HepG2 (cell line): ENCODE measurements around the gene SCYL1. TPM values are rescaled to one million over a fixed set of nuclear protein-coding genes. Genes with fewer than 3 reads are reported as not detected.

Experiments used
- BRCA1 ChIP-seq: sonication (generic); formaldehyde crosslinking; IDR thresholded peaks from 2 replicates; pipeline ENCODE4 v1.4.0; 2020; ENCODE audit warnings: missing genetic modification reagents
- EEA1 ChIP-seq: sonication (generic); formaldehyde crosslinking; IDR thresholded peaks from 2 replicates; pipeline ENCODE4 v1.5.1; 2020; ENCODE audit warnings: mild to moderate bottlenecking, missing genetic modification reagents, borderline replicate concordance
- ETV5 ChIP-seq: IDR thresholded peaks from 2 replicates; pipeline ENCODE4 v1.6.1; 2018; ENCODE audit warnings: missing biosample characterization, missing genetic modification reagents, inconsistent platforms, borderline replicate concordance
- HMG20A ChIP-seq: IDR thresholded peaks from 2 replicates; pipeline ENCODE4 v1.6.1; 2016; ENCODE audit warnings: borderline replicate concordance
- HNRNPLL ChIP-seq: fragments of 200-400 bp; formaldehyde crosslinking; IDR thresholded peaks from 2 replicates; pipeline ENCODE4 v1.6.1; 2017; ENCODE audit warnings: mild to moderate bottlenecking, low read depth, low read length; ENCODE audit not compliant: poor library complexity, severe bottlenecking
- MEIS1 ChIP-seq: sonication (generic); formaldehyde crosslinking; IDR thresholded peaks from 2 replicates; pipeline ENCODE4 v1.9.0; 2021; ENCODE audit warnings: mild to moderate bottlenecking, missing genetic modification reagents, moderate library complexity, borderline replicate concordance
- NCOA2 ChIP-seq: sonication (generic); formaldehyde crosslinking; IDR thresholded peaks from 2 replicates; pipeline ENCODE4 v1.8.0; 2022; ENCODE audit warnings: inconsistent platforms
- SAP130 ChIP-seq: IDR thresholded peaks from 2 replicates; pipeline ENCODE4 v1.6.1; 2016; ENCODE audit warnings: low read depth
- SNRNP70 ChIP-seq: fragments of 200-400 bp; formaldehyde crosslinking; IDR thresholded peaks from 2 replicates; pipeline ENCODE4 v1.6.1; 2017; ENCODE audit warnings: mild to moderate bottlenecking, low read depth, low read length, moderate library complexity
- TCF7 ChIP-seq: sonication (generic); IDR thresholded peaks from 2 replicates; pipeline ENCODE4 v1.6.1; 2016; ENCODE audit warnings: antibody characterized with exemption, low read depth
- XRCC5 ChIP-seq: fragments of 200-400 bp; formaldehyde crosslinking; optimal IDR thresholded peaks from 2 replicates; pipeline ENCODE3; 2017; ENCODE audit warnings: mild to moderate bottlenecking, low read length
- ZFX ChIP-seq: sonication (generic); formaldehyde crosslinking; IDR thresholded peaks from 2 replicates; pipeline ENCODE4 v1.4.0; 2020; ENCODE audit warnings: mild to moderate bottlenecking, low read depth, missing genetic modification reagents, moderate library complexity
- ZNF281 ChIP-seq: sonication (generic); formaldehyde crosslinking; IDR thresholded peaks from 2 replicates; pipeline ENCODE4 v1.4.0; 2020; ENCODE audit warnings: missing genetic modification reagents, borderline replicate concordance
- ZSCAN29 ChIP-seq: sonication (generic); formaldehyde crosslinking; conservative IDR thresholded peaks from 2 replicates; pipeline ENCODE4 v1.4.0; 2020; ENCODE audit warnings: mild to moderate bottlenecking, missing genetic modification reagents
- polyA plus RNA-seq, 8 experiments: library from polyadenylated mRNA; depleted of rRNA in 3 of 8; stranded (reverse) in 7 of 8; unstranded in 1 of 8; fragments of >200 nt; fragmentation: Illumina TruSeq in 4 of 8; extraction: Trizol in 4 of 8; gene quantifications; 2 replicates each; pipeline versions ENCODE4 v1.2.1 to v1.2.3, GENCODE V29; 2011 to 2016; ENCODE audit warnings: low read depth in 4 of 8, missing spikeins in 1 of 8, mixed read lengths in 1 of 8; ENCODE audit not compliant: insufficient read depth in 1 of 8
- total RNA-seq, 5 experiments: library from RNA; depleted of rRNA; stranded (reverse); fragments of >200 nt; fragmentation: Illumina TruSeq; extraction: Trizol; gene quantifications; 2 replicates each; pipeline ENCODE4 v1.2.3, GENCODE V29; 2016; ENCODE audit warnings: low read depth in 1 of 5
- TF ChIP-seq, protein P1 (sequence below): sonication (generic); formaldehyde crosslinking; IDR thresholded peaks from 2 replicates; pipeline ENCODE4 v1.5.0; 2020; ENCODE audit warnings: missing genetic modification reagents
- TF ChIP-seq, protein P2 (sequence below): sonication (generic); formaldehyde crosslinking; IDR thresholded peaks from 2 replicates; pipeline ENCODE4 v1.5.1; 2020; ENCODE audit warnings: mild to moderate bottlenecking, moderate library complexity, missing genetic modification reagents
- TF ChIP-seq, protein P3 (sequence below): conservative IDR thresholded peaks from 2 replicates; pipeline ENCODE4 v1.6.1; 2018; ENCODE audit warnings: missing genetic modification reagents
- TF ChIP-seq, protein P4 (sequence below): sonication (generic); IDR thresholded peaks from 2 replicates; pipeline ENCODE4 v1.6.1; 2016; ENCODE audit warnings: low read depth, borderline replicate concordance

SCYL1 gene
- total and polyA plus RNA-seq, 2 of the 13 experiments (the other 11 are each of a cell fraction or from before 2014, with no cell fraction given) = 65.9 to 103 TPM

- TF ChIP-seq HMG20A (CRISPR knock-in tag) (no peak; the same call in 1 of the 2 replicates), XRCC5 (no peak), ZFX (CRISPR knock-in tag) (peak; percentile 70), TCF7 (peak; percentile 75), SAP130 (CRISPR knock-in tag) (peak; percentile 69), ETV5 (CRISPR knock-in tag) (no peak), HNRNPLL (no peak), MEIS1 (CRISPR knock-in tag) (peak; percentile 63; the same call in 1 of the 2 replicates), EEA1 (CRISPR knock-in tag) (0 out of 2 replicates have a peak, but pooled peaks have one; percentile 42), ZNF281 (no peak), SNRNP70 (no peak), BRCA1 (CRISPR knock-in tag) (no peak), ZSCAN29 (CRISPR knock-in tag) (0 out of 2 replicates have a peak, but pooled peaks have one; percentile 46), NCOA2 (peak; percentile 55)
- TF ChIP-seq, protein P1, sequence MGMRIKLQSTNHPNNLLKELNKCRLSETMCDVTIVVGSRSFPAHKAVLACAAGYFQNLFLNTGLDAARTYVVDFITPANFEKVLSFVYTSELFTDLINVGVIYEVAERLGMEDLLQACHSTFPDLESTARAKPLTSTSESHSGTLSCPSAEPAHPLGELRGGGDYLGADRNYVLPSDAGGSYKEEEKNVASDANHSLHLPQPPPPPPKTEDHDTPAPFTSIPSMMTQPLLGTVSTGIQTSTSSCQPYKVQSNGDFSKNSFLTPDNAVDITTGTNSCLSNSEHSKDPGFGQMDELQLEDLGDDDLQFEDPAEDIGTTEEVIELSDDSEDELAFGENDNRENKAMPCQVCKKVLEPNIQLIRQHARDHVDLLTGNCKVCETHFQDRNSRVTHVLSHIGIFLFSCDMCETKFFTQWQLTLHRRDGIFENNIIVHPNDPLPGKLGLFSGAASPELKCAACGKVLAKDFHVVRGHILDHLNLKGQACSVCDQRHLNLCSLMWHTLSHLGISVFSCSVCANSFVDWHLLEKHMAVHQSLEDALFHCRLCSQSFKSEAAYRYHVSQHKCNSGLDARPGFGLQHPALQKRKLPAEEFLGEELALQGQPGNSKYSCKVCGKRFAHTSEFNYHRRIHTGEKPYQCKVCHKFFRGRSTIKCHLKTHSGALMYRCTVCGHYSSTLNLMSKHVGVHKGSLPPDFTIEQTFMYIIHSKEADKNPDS = no peak
- TF ChIP-seq, protein P2, sequence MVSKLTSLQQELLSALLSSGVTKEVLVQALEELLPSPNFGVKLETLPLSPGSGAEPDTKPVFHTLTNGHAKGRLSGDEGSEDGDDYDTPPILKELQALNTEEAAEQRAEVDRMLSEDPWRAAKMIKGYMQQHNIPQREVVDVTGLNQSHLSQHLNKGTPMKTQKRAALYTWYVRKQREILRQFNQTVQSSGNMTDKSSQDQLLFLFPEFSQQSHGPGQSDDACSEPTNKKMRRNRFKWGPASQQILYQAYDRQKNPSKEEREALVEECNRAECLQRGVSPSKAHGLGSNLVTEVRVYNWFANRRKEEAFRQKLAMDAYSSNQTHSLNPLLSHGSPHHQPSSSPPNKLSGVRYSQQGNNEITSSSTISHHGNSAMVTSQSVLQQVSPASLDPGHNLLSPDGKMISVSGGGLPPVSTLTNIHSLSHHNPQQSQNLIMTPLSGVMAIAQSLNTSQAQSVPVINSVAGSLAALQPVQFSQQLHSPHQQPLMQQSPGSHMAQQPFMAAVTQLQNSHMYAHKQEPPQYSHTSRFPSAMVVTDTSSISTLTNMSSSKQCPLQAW (CRISPR knock-in tag) = peak; percentile 25; the same call in 1 of the 2 replicates
- TF ChIP-seq, protein P3, sequence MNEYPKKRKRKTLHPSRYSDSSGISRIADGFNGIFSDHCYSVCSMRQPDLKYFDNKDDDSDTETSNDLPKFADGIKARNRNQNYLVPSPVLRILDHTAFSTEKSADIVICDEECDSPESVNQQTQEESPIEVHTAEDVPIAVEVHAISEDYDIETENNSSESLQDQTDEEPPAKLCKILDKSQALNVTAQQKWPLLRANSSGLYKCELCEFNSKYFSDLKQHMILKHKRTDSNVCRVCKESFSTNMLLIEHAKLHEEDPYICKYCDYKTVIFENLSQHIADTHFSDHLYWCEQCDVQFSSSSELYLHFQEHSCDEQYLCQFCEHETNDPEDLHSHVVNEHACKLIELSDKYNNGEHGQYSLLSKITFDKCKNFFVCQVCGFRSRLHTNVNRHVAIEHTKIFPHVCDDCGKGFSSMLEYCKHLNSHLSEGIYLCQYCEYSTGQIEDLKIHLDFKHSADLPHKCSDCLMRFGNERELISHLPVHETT (CRISPR knock-in tag) = no peak
- TF ChIP-seq, protein P4, sequence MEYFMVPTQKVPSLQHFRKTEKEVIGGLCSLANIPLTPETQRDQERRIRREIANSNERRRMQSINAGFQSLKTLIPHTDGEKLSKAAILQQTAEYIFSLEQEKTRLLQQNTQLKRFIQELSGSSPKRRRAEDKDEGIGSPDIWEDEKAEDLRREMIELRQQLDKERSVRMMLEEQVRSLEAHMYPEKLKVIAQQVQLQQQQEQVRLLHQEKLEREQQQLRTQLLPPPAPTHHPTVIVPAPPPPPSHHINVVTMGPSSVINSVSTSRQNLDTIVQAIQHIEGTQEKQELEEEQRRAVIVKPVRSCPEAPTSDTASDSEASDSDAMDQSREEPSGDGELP = peak; percentile 86; the same call in 1 of the 2 replicates
Observed at GRCh38 chr11:65489706-65490320, 35.1 kb upstream of the SCYL1 start (continued).
